ENCODE results near the gene VWA5A. TPM values are rescaled to one million over a fixed set of nuclear protein-coding genes. Genes with fewer than 3 reads are reported as not detected.
"Not testable (repeated sequence)": the region's sequence is repeated elsewhere in the genome, so short reads cannot be mapped to it uniquely, and the experiment has no call there.

VWA5A gene
- total RNA-seq, 4 donors from 2014 or later, result 22.9 to 27.6 (median 26.4) TPM

- no peak overlapping the region for H3K4me3 ChIP-seq
Measured at GRCh38 chr11:124152770-124153407, 37.6 kb downstream of the VWA5A start.

GRCh38 chr11:124153821-124154220, 38.6 kb downstream of the VWA5A start:
- DNase-seq (ENCODE audit: low spot score in 2 of 2), result no peak
- Histone ChIP-seq H3K4me1 (no peaks in the 10 kb centered on the region), H3K4me3 (no peak overlapping the region), H3K27ac (no peak overlapping the region), H3K27me3 (no peaks in the 10 kb centered on the region), H3K9me3 (no peaks in the 10 kb centered on the region), H3K36me3 (peaks cover 5% of the 10 kb centered on the region)
- TF ChIP-seq POLR2AphosphoS5 (IDR thresholded peaks at IDR 0.05), result no peak
- no peak for TF ChIP-seq POLR2A (IDR thresholded peaks at IDR 0.05)
- no peak for TF ChIP-seq CTCF (IDR thresholded peaks at IDR 0.05)
- TF ChIP-seq EP300 (IDR thresholded peaks at IDR 0.05), result no peak
- 62% methylated on average over 2 of the region's 2 CpGs for WGBS

More at GRCh38 chr11:124152770-124153407, 37.6 kb downstream of the VWA5A start:
- Histone ChIP-seq H3K36me3 (peaks cover 5% of the 10 kb centered on the region), H3K27ac (no peak overlapping the region), H3K4me1 (no peaks in the 10 kb centered on the region), H3K9me3 (no peaks in the 10 kb centered on the region), H3K27me3 (no peaks in the 10 kb centered on the region)
- TF ChIP-seq CTCF (IDR thresholded peaks at IDR 0.05), result no peak
- TF ChIP-seq POLR2AphosphoS5 (IDR thresholded peaks at IDR 0.05), result no peak
- no peak for TF ChIP-seq POLR2A (IDR thresholded peaks at IDR 0.05)
- no peak for TF ChIP-seq EP300 (IDR thresholded peaks at IDR 0.05)
- 85% methylated on average over 3 of the region's 3 CpGs for WGBS
- DNase-seq (ENCODE audit: low spot score in 2 of 2), result no peak

- H3K9me3 ChIP-seq, result no peaks in the 10 kb centered on the region
- no peak for DNase-seq (ENCODE audit: low spot score in 2 of 2)
- no peaks in the 10 kb centered on the region for H3K4me1 ChIP-seq
- TF ChIP-seq CTCF (IDR thresholded peaks at IDR 0.05), result no peak
- TF ChIP-seq POLR2A (IDR thresholded peaks at IDR 0.05), result no peak
- TF ChIP-seq POLR2AphosphoS5 (IDR thresholded peaks at IDR 0.05), result no peak
- no peak for TF ChIP-seq EP300 (IDR thresholded peaks at IDR 0.05)
- H3K27me3 ChIP-seq, result no peaks in the 10 kb centered on the region
- no peak overlapping the region for H3K4me3 ChIP-seq
- no peak overlapping the region for H3K27ac ChIP-seq
- H3K36me3 ChIP-seq, result no peaks in the 10 kb centered on the region
Measured at GRCh38 chr11:124159481-124159880, 44.2 kb downstream of the VWA5A start.

- H3K27ac ChIP-seq, result no peak overlapping the region
- no peak for DNase-seq (ENCODE audit: low spot score in 2 of 2)
- H3K27me3 ChIP-seq, result no peaks in the 10 kb centered on the region
- TF ChIP-seq POLR2AphosphoS5 (IDR thresholded peaks at IDR 0.05), result no peak
- TF ChIP-seq EP300 (IDR thresholded peaks at IDR 0.05), result no peak
- TF ChIP-seq CTCF (IDR thresholded peaks at IDR 0.05), result no peak
- TF ChIP-seq POLR2A (IDR thresholded peaks at IDR 0.05), result no peak
- 71% methylated on average over 5 of the region's 5 CpGs for WGBS
- no peaks in the 10 kb centered on the region for H3K9me3 ChIP-seq
- H3K4me1 ChIP-seq, result no peaks in the 10 kb centered on the region
- no peak overlapping the region for H3K4me3 ChIP-seq
- H3K36me3 ChIP-seq, result no peaks in the 10 kb centered on the region
Measured at GRCh38 chr11:124160986-124161385, 45.7 kb downstream of the VWA5A start.

GRCh38 chr11:124167826-124168231, 52.6 kb downstream of the VWA5A start:
- Histone ChIP-seq H3K9me3 (no peaks in the 10 kb centered on the region), H3K27me3 (no peaks in the 10 kb centered on the region), H3K27ac (no peak overlapping the region), H3K4me1 (no peaks in the 10 kb centered on the region), H3K36me3 (no peaks in the 10 kb centered on the region), H3K4me3 (no peak overlapping the region)
- 69% methylated on average over 7 of the region's 7 CpGs for WGBS
- DNase-seq (ENCODE audit: low spot score in 2 of 2), result no peak
- TF ChIP-seq POLR2A (IDR thresholded peaks at IDR 0.05), result no peak

GRCh38 chr11:124168796-124169195, 53.5 kb downstream of the VWA5A start:
- Histone ChIP-seq H3K4me1 (no peaks in the 10 kb centered on the region), H3K9me3 (no peaks in the 10 kb centered on the region), H3K27ac (no peak overlapping the region), H3K27me3 (no peaks in the 10 kb centered on the region), H3K36me3 (no peaks in the 10 kb centered on the region), H3K4me3 (no peak overlapping the region)
- DNase-seq (ENCODE audit: low spot score in 2 of 2), result no peak
- TF ChIP-seq EP300 (IDR thresholded peaks at IDR 0.05) (no peak), POLR2AphosphoS5 (IDR thresholded peaks at IDR 0.05) (no peak), POLR2A (IDR thresholded peaks at IDR 0.05) (no peak), CTCF (IDR thresholded peaks at IDR 0.05) (no peak)

- not testable (repeated sequence) for H3K27me3 ChIP-seq; DNase-seq (ENCODE audit: low spot score in 2 of 2); H3K9me3 ChIP-seq; H3K27ac ChIP-seq; H3K4me1 ChIP-seq; H3K4me3 ChIP-seq; H3K36me3 ChIP-seq
- WGBS, result 90% methylated on average over 3 of the region's 12 CpGs
Measured at GRCh38 chr11:124170315-124170714, 55.1 kb downstream of the VWA5A start.
